HG03571 (cell line): ENCODE data around the gene ZKSCAN8.

ENCODE experiments used
- ATAC-seq: cut with Tn5 transposase; IDR thresholded peaks from one replicate; pipeline ENCODE4 v1.9.1; 2021; ENCODE audit not compliant: unreplicated experiment

ZKSCAN8 gene

DNA sequence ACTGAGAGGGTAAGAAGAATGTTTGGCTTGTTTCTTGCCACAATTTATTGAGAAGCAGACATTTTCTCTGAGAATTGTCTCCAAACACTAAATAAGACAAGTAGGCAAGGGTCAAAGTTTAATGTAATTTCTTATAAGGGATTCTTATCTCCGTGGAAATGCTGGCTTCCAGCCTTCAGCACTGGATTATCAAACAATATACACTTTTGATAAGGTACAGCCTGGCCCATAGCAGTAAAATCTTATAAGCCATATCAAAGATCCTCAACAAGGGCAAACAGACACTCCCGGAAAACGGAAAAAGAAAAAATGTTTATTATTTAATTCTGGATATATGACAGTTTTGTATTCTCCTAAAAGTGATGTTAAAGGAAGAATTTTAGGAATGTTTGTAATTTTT is 64.8 kb downstream of the ZKSCAN8 start:
- no peak for ATAC-seq

DNA sequence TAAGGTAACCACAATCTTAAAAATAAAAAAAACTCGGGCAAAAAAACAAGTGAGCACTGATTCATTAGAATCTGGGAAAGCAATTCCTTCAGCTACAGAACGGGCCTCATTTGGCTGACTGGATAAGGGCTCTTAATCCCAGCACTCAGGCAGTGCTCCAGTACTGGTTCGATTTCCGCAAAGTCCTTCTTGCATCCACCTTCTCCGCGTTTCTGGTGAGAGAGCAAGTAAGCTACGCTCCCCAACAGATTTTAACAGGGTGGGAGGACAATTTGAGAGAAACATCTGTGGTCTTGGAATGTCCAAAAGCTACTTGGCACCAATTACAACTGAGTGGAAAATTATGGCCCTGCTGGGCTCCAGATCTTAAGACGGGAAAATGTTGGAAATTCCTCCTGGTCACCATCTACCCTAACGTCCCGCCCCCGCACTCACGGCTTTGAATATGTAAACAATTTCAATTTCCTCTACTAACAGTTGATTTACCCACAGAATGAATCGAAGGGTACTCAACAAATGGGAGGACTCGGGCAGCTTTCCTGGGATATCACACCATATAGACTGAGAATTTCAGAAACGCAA is 65.3 kb downstream of the ZKSCAN8 start:
- no peak for ATAC-seq

DNA sequence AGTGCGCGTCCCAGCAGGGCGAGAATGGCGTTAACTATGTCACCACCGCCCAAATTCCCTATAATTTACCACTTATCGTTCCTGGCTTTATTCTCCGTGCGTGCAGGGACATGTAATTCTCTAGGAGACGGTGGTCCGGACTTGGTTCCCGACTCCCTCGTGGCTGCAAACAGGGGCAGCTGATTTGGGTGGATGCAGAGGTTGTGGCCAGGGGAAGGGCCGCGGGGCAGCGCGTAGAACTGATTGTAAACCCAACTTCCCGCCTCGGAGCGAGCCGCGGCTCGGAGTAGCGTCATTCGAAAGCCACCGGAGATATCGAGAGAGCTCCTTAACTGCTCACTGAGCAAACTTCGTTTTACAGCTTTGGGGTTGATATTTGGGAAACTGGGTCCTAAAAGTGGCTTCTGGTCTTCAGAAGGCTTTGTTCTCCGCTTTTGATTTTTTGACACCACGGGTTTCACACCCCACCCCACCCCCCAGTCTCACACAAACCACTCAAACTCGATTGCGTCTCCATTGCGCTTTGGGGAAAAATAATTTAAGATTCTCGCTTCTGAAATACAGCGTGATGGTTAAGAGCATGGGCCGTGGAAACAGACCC is 65.9 kb downstream of the ZKSCAN8 start:
- no peak for ATAC-seq

DNA sequence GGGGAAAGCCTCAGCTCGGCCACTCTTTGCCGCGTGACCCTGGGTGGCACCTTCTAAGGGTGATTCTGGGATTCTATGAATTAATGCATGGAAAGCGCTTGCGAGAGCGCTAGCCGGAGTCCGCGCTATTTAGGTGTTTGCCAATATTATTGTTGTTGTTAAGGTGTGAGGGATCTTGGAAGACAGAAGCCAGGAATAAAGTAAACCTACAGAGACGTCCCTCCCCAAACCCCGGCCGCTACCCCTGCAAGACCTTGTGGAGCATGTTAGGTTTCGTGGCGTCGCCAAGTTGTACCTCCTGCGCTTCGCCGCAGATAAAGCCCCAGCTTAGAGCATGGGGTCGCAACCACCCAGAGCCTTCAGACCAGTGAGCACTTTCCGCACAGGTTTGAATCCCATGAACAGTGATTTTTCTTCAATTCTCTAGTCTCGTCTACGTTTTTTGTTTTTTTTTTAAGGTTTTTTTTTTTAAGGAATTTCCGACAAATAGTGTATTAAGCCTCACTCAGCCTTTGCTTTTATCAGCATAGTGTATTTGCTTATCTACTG is 66.5 kb downstream of the ZKSCAN8 start:
- no peak for ATAC-seq
